A673 (cell line): ENCODE data around the gene SLC14A1. TPM values are rescaled to one million over a fixed set of nuclear protein-coding genes. Genes with fewer than 3 reads are reported as not detected.

Experiments used
- BruUV-seq: library from RNA; stranded (reverse); fragments of 400-500 nt; replicated peaks from 2 replicates; lab custom pipeline; 2021; lab: Mats Ljungman, UMichigan
- CTCF ChIA-PET: fragments of 300-600 bp; sonication (Branson Sonifier 250); formaldehyde crosslinking; loops from one replicate; lab custom pipeline; 2022; ENCODE audit warnings: antibody characterized with exemption; lab: Charles Lee
- POLR2A ChIA-PET: fragments of 300-600 bp; sonication (Branson Sonifier 250); formaldehyde crosslinking; loops from one replicate; lab custom pipeline; 2022; ENCODE audit warnings: antibody characterized with exemption; ENCODE audit not compliant: low non-redundant PET; lab: Charles Lee
- DNase-seq: peaks from one replicate; pipeline ENCODE4 v3.0.0-alpha.2; 2015; ENCODE audit warnings: low spot score
- H3K27ac ChIP-seq: fragments of 200-600 bp; sonication (generic); 2 replicates; pipeline ENCODE4 v1.5.1; 2016; ENCODE audit warnings: mixed run types, low read depth, mild to moderate bottlenecking, mixed read lengths, antibody characterized with exemption, low read length; ENCODE audit not compliant: poor library complexity, severe bottlenecking
- H3K27me3 ChIP-seq: fragments of 200-600 bp; sonication (generic); replicated peaks from 2 replicates; pipeline ENCODE4 v1.6.1; 2017; ENCODE audit warnings: mixed run types, low read depth, mild to moderate bottlenecking, mixed read lengths, antibody characterized with exemption, low read length; ENCODE audit not compliant: insufficient read depth, poor library complexity
- H3K36me3 ChIP-seq: fragments of 200-600 bp; sonication (generic); 2 replicates; pipeline ENCODE4 v1.6.1; 2016; ENCODE audit warnings: mixed run types, mild to moderate bottlenecking, mixed read lengths, antibody characterized with exemption, low read length; ENCODE audit not compliant: insufficient read depth, poor library complexity, severe bottlenecking
- H3K4me1 ChIP-seq: fragments of 200-600 bp; sonication (generic); 2 replicates; pipeline ENCODE4 v1.6.1; 2017; ENCODE audit warnings: mixed run types, mild to moderate bottlenecking, mixed read lengths, antibody characterized with exemption, low read length; ENCODE audit not compliant: insufficient read depth, poor library complexity, severe bottlenecking
- H3K4me3 ChIP-seq: fragments of 200-600 bp; sonication (generic); 2 replicates; pipeline ENCODE4 v1.5.1; 2016; ENCODE audit warnings: low read depth, mixed run types, mild to moderate bottlenecking, mixed read lengths, low read length; ENCODE audit not compliant: poor library complexity, severe bottlenecking
- H3K9me3 ChIP-seq: fragments of 200-600 bp; sonication (generic); 2 replicates; pipeline ENCODE4 v1.6.1; 2016; ENCODE audit warnings: mixed run types, low read depth, mild to moderate bottlenecking, mixed read lengths, antibody characterized with exemption, low read length; ENCODE audit not compliant: poor library complexity, severe bottlenecking
- EZH2 ChIP-seq: fragments of 200-600 bp; sonication (generic); IDR thresholded peaks from 2 replicates; pipeline ENCODE4 v1.6.1; 2017; ENCODE audit warnings: borderline replicate concordance, low read depth, mild to moderate bottlenecking, mixed read lengths, antibody characterized with exemption, low read length; ENCODE audit not compliant: poor library complexity, severe bottlenecking
- intact Hi-C: fragments of 100-400 bp; cut with micrococcal nuclease; formaldehyde crosslinking; loops from one replicate; pipeline ENCODE4 v1.10.0; 2022; ENCODE audit not compliant: unreplicated experiment
- total RNA-seq: library from RNA; stranded (reverse); gene quantifications from 2 replicates; pipeline ENCODE4 v1.2.3, GENCODE V29; 2021
- TF ChIP-seq, protein P1 (sequence below): fragments of 300-800, 200-600 bp; sonication (generic); conservative IDR thresholded peaks from 2 replicates; pipeline ENCODE4 v1.5.1; 2017; ENCODE audit warnings: low read depth, mild to moderate bottlenecking, antibody characterized with exemption, low read length, moderate library complexity, mixed read lengths

SLC14A1 gene
- total RNA-seq, 1 experiment from 2014 or later = not detected

DNA sequence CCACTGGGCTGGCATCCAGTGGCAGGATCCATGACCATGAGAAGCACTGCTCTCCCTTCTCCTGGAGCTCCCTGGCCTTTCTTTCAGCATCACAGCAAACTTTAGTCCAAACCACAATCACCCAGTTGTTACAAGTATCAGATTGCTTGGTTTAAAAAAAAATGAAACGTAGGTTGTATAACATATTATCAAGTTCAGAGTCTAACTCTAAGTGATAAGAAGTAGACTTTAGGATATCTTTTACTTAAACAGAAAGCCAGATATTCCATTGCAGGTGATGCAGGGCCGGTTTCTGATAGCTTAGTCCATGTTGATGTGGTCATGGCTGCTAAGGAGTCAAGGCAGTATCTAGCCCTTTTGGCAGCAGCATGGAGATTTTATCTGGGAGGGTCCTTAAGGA lies 24.5 kb downstream of the SLC14A1 start:
- H3K36me3 ChIP-seq = no peaks in the 10 kb centered on the region
- ChIA-PET CTCF (no interaction called here), POLR2A (no interaction called here)
- H3K27ac ChIP-seq = no peak overlapping the region
- TF ChIP-seq, protein P1, sequence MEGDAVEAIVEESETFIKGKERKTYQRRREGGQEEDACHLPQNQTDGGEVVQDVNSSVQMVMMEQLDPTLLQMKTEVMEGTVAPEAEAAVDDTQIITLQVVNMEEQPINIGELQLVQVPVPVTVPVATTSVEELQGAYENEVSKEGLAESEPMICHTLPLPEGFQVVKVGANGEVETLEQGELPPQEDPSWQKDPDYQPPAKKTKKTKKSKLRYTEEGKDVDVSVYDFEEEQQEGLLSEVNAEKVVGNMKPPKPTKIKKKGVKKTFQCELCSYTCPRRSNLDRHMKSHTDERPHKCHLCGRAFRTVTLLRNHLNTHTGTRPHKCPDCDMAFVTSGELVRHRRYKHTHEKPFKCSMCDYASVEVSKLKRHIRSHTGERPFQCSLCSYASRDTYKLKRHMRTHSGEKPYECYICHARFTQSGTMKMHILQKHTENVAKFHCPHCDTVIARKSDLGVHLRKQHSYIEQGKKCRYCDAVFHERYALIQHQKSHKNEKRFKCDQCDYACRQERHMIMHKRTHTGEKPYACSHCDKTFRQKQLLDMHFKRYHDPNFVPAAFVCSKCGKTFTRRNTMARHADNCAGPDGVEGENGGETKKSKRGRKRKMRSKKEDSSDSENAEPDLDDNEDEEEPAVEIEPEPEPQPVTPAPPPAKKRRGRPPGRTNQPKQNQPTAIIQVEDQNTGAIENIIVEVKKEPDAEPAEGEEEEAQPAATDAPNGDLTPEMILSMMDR = no peak
- no peak for TF ChIP-seq EZH2
- peaks cover 5% of the 10 kb centered on the region for H3K27me3 ChIP-seq
- H3K4me3 ChIP-seq = no peak overlapping the region
- BruUV-seq = no TSS peak
- intact Hi-C loops = no loop called here
- DNase-seq = no peak
- H3K9me3 ChIP-seq = no peaks in the 10 kb centered on the region
- peaks cover 4% of the 10 kb centered on the region for H3K4me1 ChIP-seq

DNA sequence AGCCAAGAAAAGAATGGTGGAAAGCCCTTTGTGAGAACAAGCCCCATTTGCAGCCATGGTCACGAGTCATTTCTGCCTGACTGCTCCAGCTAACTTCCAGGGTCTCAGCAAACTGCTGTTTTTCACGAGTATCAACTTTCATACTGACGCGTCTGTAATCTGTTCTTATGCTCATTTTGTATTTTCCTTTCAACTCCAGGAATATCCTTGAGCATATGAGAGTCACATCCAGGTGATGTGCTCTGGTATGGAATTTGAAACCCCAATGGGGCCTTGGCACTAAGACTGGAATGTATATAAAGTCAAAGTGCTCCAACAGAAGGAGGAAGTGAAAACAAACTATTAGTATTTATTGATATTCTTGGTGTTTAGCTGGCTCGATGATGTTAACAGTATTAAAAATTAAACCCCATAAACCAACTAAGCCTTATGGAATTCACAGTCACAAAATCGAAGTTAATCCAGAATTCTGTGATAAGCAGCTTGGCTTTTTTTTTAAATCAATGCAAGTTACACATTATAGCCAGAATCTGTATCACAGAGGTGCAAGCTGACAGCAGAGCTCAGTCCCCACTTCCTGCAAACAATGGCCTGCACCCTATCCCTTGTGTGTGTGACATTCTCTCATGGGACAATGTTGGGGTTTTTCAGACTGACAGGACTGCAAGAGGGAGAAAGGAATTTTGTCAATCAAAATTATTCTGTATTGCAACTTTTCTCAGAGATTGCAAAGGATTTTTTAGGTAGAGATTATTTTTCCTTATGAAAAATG lies 26.1 kb downstream of the SLC14A1 start:
- Histone ChIP-seq H3K9me3 (no peaks in the 10 kb centered on the region), H3K36me3 (no peaks in the 10 kb centered on the region), H3K4me3 (no peak overlapping the region), H3K4me1 (peaks cover 4% of the 10 kb centered on the region), H3K27ac (no peak overlapping the region), H3K27me3 (peaks cover 7% of the 10 kb centered on the region)
- intact Hi-C loops = no loop called here
- TF ChIP-seq, protein P1 = no peak
- no peak for DNase-seq
- no TSS peak for BruUV-seq
- CTCF ChIA-PET = no interaction called here
- POLR2A ChIA-PET = no interaction called here

DNA sequence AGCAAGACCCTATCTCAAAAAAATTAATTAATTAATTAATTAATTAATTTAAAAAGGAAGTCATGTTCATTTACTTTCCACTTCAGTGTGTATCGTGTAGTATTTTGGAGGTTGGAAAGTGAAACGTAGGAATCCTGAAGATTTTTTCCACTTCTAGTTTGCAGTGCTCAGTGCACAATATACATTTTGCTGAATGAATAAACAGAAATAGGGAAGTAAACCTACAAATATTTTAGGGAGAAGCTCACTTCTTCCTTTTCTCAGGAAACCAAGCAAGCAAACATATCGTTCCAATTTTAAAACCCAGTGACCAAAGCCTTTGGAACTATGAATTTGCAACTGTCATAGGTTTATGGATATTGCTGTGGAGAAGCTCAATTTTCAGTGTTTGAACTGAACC lies 27.8 kb downstream of the SLC14A1 start:
- Histone ChIP-seq H3K4me1 (peaks cover 14% of the 10 kb centered on the region), H3K4me3 (no peak overlapping the region), H3K27me3 (peaks cover 7% of the 10 kb centered on the region), H3K36me3 (no peaks in the 10 kb centered on the region), H3K9me3 (no peaks in the 10 kb centered on the region), H3K27ac (no peak overlapping the region)
- intact Hi-C loops = no loop called here
- POLR2A ChIA-PET = no interaction called here
- no peak for DNase-seq
- no peak for TF ChIP-seq EZH2
- TF ChIP-seq, protein P1 = no peak
- CTCF ChIA-PET = no interaction called here
- BruUV-seq = no TSS peak
